BJ (cell line): ENCODE data around the gene ADD1. TPM values are rescaled to one million over a fixed set of nuclear protein-coding genes. Genes with fewer than 3 reads are reported as not detected.
A peak's percentile ranks its signal among the peaks of the same experiment; 100 is the strongest.

ENCODE experiments used
- CTCF ChIA-PET: fragments of 350-600 bp; formaldehyde crosslinking; extraction: SDS; loops from one replicate; lab custom pipeline; 2021; ENCODE audit warnings: antibody characterized with exemption, inconsistent platforms; lab: Yijun Ruan, JAX
- POLR2A ChIA-PET: fragments of 300-600 bp; sonication (Branson Sonifier 250); formaldehyde crosslinking; extraction: SDS; loops from one replicate; lab custom pipeline; 2021; ENCODE audit warnings: antibody characterized with exemption; lab: Charles Lee
- DNase-seq: peaks from one replicate; pipeline ENCODE4 v3.0.0-alpha.2; 2011; ENCODE audit warnings: low read depth
- H3K27me3 ChIP-seq: 2 replicates; pipeline ENCODE4 v1.6.0; 2011; ENCODE audit warnings: low read length; ENCODE audit not compliant: control insufficient read depth, insufficient read depth
- H3K36me3 ChIP-seq: 2 replicates; pipeline ENCODE4 v1.5.1; 2011; ENCODE audit warnings: low read length; ENCODE audit not compliant: control insufficient read depth, insufficient read depth
- H3K4me3 ChIP-seq: 2 replicates; pipeline ENCODE4 v1.5.1; 2011; ENCODE audit warnings: low read depth, mild to moderate bottlenecking, control low read depth, low read length
- CTCF ChIP-seq: IDR thresholded peaks from 2 replicates; pipeline ENCODE4 v1.5.1; 2011; ENCODE audit warnings: low read depth, mild to moderate bottlenecking, control low read depth, inconsistent platforms, low read length, moderate library complexity; ENCODE audit not compliant: insufficient read depth
- polyA minus RNA-seq: library from RNA; depleted of rRNA, polyadenylated mRNA; stranded (reverse); fragments of >200 nt; gene quantifications from 2 replicates; pipeline ENCODE4 v1.2.3, GENCODE V29; 2011; rRNA and poly(A)+ RNA removed
- polyA plus RNA-seq: library from polyadenylated mRNA; depleted of rRNA; stranded (reverse); fragments of >200 nt; gene quantifications from 2 replicates; pipeline ENCODE4 v1.2.3, GENCODE V29; 2011; rRNA removed

ADD1 gene
- polyA plus RNA-seq, result 96.8 and 140 TPM in 2 replicates
- polyA minus RNA-seq, result 70.2 and 91.2 TPM in 2 replicates

GRCh38 chr4:2843263-2843940 lies at the start of gene ADD1:
Gene ADD1, plus strand, starts transcription at chr4:2843844. Its CDS starts 32,072 bp downstream, at chr4:2875916.
- no peaks in the 10 kb centered on the region for H3K27me3 ChIP-seq
- H3K4me3 ChIP-seq, result peak within 1 kb of the TSS; percentile 89
- no peaks in the 10 kb centered on the region for H3K36me3 ChIP-seq
- CTCF ChIA-PET, result interaction anchor here (0.6 kb wide), 1 partner anchor 92 kb away, joined by 4 read pairs; no protein-coding TSS in a partner anchor
- peak; percentile 82 for DNase-seq
- TF ChIP-seq CTCF, result no peak
- POLR2A ChIA-PET, result no interaction called here

- no peak for TF ChIP-seq CTCF
- ChIA-PET CTCF (no interaction called here), POLR2A (no interaction called here)
- Histone ChIP-seq H3K36me3 (peaks cover 1% of the 10 kb centered on the region; the same call in 1 of the 2 replicates), H3K4me3 (peak overlapping the region; percentile 75), H3K27me3 (no peaks in the 10 kb centered on the region)
- no peak for DNase-seq
These were observed 49.0 kb upstream of the ADD1 start for GRCh38 chr4:2794486-2795299.

- TF ChIP-seq CTCF, result no peak
- H3K4me3 ChIP-seq, result peak overlapping the region; percentile 75; the same call in 1 of the 2 replicates
- ChIA-PET POLR2A (interaction anchor here (0.5 kb wide), 1 partner anchor 88 kb away, joined by 3 read pairs; no protein-coding TSS in a partner anchor), CTCF (no interaction called here)
- peaks cover 1% of the 10 kb centered on the region; the same call in 1 of the 2 replicates for H3K36me3 ChIP-seq
- no peaks in the 10 kb centered on the region for H3K27me3 ChIP-seq
- DNase-seq, result no peak
These were observed 48.2 kb upstream of the ADD1 start for GRCh38 chr4:2795300-2795892.

GRCh38 chr4:2795893-2796848 lies 47.5 kb upstream of the ADD1 start:
- TF ChIP-seq CTCF, result no peak; the same call in 1 of the 2 replicates
- DNase-seq, result peak; percentile 37
- ChIA-PET POLR2A (no interaction called here), CTCF (interaction anchor here (1.4 kb wide), 1 partner anchor 32 kb away, joined by 6 read pairs; no protein-coding TSS in a partner anchor)
- H3K27me3 ChIP-seq, result no peaks in the 10 kb centered on the region
- no peak overlapping the region for H3K4me3 ChIP-seq
- peaks cover 1% of the 10 kb centered on the region; the same call in 1 of the 2 replicates for H3K36me3 ChIP-seq
